SJCRH30 (cell line): ENCODE measurements around the gene L3MBTL1. TPM values are rescaled to one million over a fixed set of nuclear protein-coding genes. Genes with fewer than 3 reads are reported as not detected.

Source experiments
- total RNA-seq: library from RNA; depleted of rRNA; stranded (reverse); fragments of >200 nt; shearing (Covaris generic); gene quantifications from 2 replicates; pipeline ENCODE4 v1.2.3, GENCODE V29; 2014; rRNA removed

L3MBTL1 gene
- total RNA-seq, 1 experiment from 2014 or later: 6.5 TPM

Other genes with a start within 250 kb of the L3MBTL1 start
- 124 and 149 TPM in 2 replicates for gene SRSF6, start 49.8 kb upstream of the L3MBTL1 start, total RNA-seq
- 0.23 and 0.67 TPM in 2 replicates for gene SGK2, start 51.3 kb downstream of the L3MBTL1 start, total RNA-seq
- gene IFT52, start 83.2 kb downstream of the L3MBTL1 start, total RNA-seq: 76.2 and 86.2 TPM in 2 replicates
- 181 and 191 TPM in 2 replicates for gene MYBL2, start 159.4 kb downstream of the L3MBTL1 start, total RNA-seq
- gene GTSF1L, start 219.3 kb downstream of the L3MBTL1 start, total RNA-seq: not detected in 2 replicates